Immature natural killer cell (primary cell): Measurements from ENCODE around the gene IL17REL. TPM values are rescaled to one million over a fixed set of nuclear protein-coding genes. Genes with fewer than 3 reads are reported as not detected.

Experiments used
- DNase-seq, 3 donors: peaks; one replicate each; pipeline ENCODE4 v3.0.0; 2022; ENCODE audit warnings: mixed read lengths in 1 of 3
- H3K27ac Mint-ChIP-seq, 6 donors: one replicate each; pipeline ENCODE4 v1.8.0; 2020; ENCODE audit warnings: mixed read lengths in 6 of 6, mild to moderate bottlenecking in 5 of 6, inconsistent platforms in 4 of 6, moderate library complexity in 3 of 6
- H3K27me3 Mint-ChIP-seq, 3 donors: one replicate each; pipeline ENCODE4 v1.8.0; 2020 to 2021; ENCODE audit warnings: low read depth in 3 of 3, mild to moderate bottlenecking in 3 of 3, mixed read lengths in 3 of 3, moderate library complexity in 3 of 3, inconsistent platforms in 1 of 3
- H3K36me3 Mint-ChIP-seq, 3 donors: one replicate each; pipeline ENCODE4 v1.8.0; 2020; ENCODE audit warnings: mixed read lengths in 3 of 3, inconsistent platforms in 2 of 3, mild to moderate bottlenecking in 2 of 3
- H3K4me1 Mint-ChIP-seq, 2 donors: one replicate each; pipeline ENCODE4 v1.8.0; 2020; ENCODE audit warnings: inconsistent platforms in 2 of 2, mild to moderate bottlenecking in 2 of 2, mixed read lengths in 2 of 2, moderate library complexity in 1 of 2
- H3K4me3 Mint-ChIP-seq, 5 donors: one replicate each; pipeline ENCODE4 v1.8.0; 2020; ENCODE audit warnings: mild to moderate bottlenecking in 5 of 5, mixed read lengths in 5 of 5, inconsistent platforms in 3 of 5, moderate library complexity in 3 of 5
- H3K9me3 Mint-ChIP-seq, 6 donors: one replicate each; pipeline ENCODE4 v1.8.0; 2020; ENCODE audit warnings: mild to moderate bottlenecking in 6 of 6, mixed read lengths in 6 of 6, inconsistent platforms in 4 of 6, moderate library complexity in 3 of 6
- polyA plus RNA-seq, 3 donors: library from polyadenylated mRNA; unstranded; fragments of 300-500 nt; fragmentation: Illumina TruSeq; gene quantifications; one replicate each; pipeline ENCODE4 v1.2.3, GENCODE V29; 2021

IL17REL gene
- polyA plus RNA-seq, 3 donors from 2014 or later = not detected

DNA sequence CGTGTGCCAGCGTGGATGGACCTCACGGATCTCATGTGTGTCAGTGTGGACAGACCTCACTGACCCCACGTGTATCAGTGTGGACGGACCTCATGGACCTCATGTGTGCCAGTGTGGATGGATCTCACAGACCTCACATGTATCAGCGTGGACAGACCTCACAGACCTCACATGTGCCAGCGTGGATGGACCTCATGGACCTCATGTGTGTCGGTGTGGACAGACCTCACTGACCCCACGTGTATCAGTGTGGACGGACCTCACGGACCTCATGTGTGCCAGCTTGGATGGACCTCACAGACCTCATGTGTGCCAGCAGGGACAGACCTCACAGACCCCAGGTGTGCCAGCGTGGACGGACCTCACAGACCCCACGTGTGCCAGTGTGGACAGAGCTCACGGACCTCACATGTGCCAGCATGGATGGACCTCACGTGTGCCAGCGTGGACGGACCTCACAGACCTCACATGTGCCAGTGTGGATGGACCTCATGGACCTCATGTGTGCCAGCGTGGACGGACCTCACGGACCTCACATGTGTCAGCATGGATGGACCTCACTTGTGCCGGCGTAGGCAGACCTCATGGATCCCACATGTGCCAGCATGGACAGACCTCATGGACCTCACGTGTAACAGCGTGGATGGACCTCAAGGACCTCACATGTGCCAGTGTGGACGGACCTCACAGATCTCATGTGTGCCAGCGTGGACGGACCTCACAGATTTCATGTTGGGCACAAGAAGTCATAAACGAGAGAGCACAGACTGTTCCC lies 27.3 kb upstream of the IL17REL start:
- H3K4me3 Mint-ChIP-seq = no peak overlapping the region
- H3K27ac Mint-ChIP-seq = no peak overlapping the region
- DNase-seq = no peak
- H3K9me3 Mint-ChIP-seq = peaks cover 0 to 4% (median under 1%) of the 10 kb centered on the region in 6 donors
- H3K36me3 Mint-ChIP-seq = no peaks in the 10 kb centered on the region
- H3K27me3 Mint-ChIP-seq = peaks cover 0 to 6% (median 2%) of the 10 kb centered on the region in 3 donors
- H3K4me1 Mint-ChIP-seq = peaks cover 12 to 18% of the 10 kb centered on the region in 2 donors

DNA sequence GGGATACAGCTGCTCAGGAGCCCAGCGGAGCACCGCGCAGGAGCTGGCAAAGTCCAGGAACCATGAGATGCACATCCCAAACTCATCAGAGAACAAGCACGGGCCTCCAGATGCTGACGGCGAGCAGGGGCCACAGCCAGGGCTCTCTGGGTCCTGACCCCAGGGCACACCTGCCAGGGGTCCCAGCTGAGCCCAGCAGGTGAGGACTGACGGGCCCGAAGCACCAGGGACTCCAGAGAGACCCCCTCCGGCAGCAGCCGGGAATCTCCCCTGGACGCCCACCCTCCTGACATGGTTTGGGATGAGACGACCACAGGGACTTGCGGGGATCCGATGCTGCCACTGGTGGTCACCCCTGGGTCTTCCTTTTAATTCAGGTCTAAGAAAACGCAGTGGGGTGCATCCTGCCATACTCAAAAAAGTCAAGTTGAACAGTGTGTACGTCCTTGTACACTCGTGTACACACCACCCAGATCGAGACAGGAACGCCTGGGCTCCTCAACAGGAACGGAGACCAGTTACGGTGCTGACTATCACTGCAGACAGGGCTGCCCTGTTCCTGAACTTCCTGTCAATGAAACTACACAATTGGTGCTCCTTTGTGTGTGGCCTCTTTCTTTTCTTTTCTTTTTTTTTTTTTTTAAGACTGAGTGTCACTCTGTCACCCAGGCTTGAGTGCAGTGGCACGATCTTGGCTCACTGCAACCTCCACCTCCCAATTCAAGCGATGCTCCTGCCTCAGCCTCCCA lies 23.6 kb upstream of the IL17REL start:
- peaks cover 0 to 4% (median 4%) of the 10 kb centered on the region in 3 donors for H3K27me3 Mint-ChIP-seq
- no peak for DNase-seq
- H3K9me3 Mint-ChIP-seq = peaks cover 0 to 4% (median under 1%) of the 10 kb centered on the region in 6 donors
- H3K4me1 Mint-ChIP-seq = no peaks in the 10 kb centered on the region
- no peak overlapping the region for H3K4me3 Mint-ChIP-seq
- no peak overlapping the region for H3K27ac Mint-ChIP-seq
- no peaks in the 10 kb centered on the region for H3K36me3 Mint-ChIP-seq

GRCh38 chr22:50035131-50035881 lies 22.7 kb upstream of the IL17REL start:
- Mint-ChIP-seq H3K9me3 (peaks cover 0 to 4% (median under 1%) of the 10 kb centered on the region in 6 donors), H3K27ac (peak overlapping the region in 1 of 6 donors; percentile 26), H3K27me3 (peaks cover 0 to 4% (median 4%) of the 10 kb centered on the region in 3 donors), H3K4me1 (no peaks in the 10 kb centered on the region), H3K36me3 (no peaks in the 10 kb centered on the region), H3K4me3 (no peak overlapping the region)
- no peak for DNase-seq

DNA sequence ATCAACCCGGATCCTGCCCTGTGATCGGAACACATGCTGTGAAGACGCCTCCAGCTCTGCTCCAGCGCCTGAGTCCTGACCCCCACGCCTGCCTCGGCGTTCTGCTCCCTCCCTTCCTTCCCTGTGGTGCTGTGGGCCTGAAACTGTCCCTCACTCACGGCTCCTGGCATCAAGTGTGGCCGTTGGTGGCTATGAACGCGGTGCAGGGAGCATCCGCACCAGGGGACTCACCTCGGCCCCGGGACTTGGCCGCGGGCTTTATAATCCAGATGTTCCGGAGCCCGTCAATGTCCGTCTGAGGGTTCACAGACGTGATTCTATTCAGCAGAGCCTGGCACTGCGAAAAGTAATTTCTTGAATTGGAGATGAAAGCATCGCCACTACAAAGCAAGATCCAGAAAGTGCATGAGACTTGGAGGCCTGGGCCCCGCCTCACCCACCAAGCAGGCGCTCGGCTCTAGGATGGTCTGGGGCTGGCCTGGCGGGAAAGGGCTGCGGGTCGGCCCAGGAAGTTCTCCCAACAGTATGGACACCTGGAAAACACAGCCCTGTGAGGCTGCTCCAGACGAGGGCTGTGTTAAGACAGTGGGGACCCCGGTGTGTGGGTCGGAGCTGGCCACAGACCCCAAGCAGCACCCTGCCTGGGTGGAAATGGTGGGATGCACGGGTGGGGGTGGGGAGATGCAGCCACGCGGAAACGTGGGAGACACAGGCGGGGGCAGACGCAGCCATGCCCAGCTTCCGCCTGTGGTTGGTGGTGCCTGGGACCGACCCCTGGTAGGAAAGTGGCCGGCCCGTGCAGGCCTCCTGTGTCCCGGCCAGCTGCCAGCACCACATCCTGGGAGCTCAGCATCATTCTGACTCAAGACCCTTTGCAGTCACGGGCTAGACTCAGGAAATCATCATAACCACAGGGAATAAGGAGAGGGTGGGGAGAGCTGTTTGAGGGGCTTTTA lies 21.8 kb upstream of the IL17REL start:
- Mint-ChIP-seq H3K9me3 (peaks cover 0 to 2% (median under 1%) of the 10 kb centered on the region in 6 donors), H3K27ac (peak overlapping the region in 3 of 6 donors; percentile 6 to 62 (median 45)), H3K4me1 (no peaks in the 10 kb centered on the region), H3K27me3 (peaks cover 0 to 7% (median 4%) of the 10 kb centered on the region in 3 donors), H3K4me3 (peak overlapping the region in 1 of 5 donors; percentile 36), H3K36me3 (no peaks in the 10 kb centered on the region)
- peak in 1 of 3 donors; percentile 28 for DNase-seq

GRCh38 chr22:50032941-50033601 lies 20.5 kb upstream of the IL17REL start:
- no peak for DNase-seq
- H3K4me1 Mint-ChIP-seq = no peaks in the 10 kb centered on the region
- no peaks in the 10 kb centered on the region for H3K9me3 Mint-ChIP-seq
- peaks cover 3 to 9% (median 4%) of the 10 kb centered on the region in 3 donors for H3K27me3 Mint-ChIP-seq
- H3K36me3 Mint-ChIP-seq = no peaks in the 10 kb centered on the region
- H3K4me3 Mint-ChIP-seq = no peak overlapping the region
- H3K27ac Mint-ChIP-seq = no peak overlapping the region

DNA sequence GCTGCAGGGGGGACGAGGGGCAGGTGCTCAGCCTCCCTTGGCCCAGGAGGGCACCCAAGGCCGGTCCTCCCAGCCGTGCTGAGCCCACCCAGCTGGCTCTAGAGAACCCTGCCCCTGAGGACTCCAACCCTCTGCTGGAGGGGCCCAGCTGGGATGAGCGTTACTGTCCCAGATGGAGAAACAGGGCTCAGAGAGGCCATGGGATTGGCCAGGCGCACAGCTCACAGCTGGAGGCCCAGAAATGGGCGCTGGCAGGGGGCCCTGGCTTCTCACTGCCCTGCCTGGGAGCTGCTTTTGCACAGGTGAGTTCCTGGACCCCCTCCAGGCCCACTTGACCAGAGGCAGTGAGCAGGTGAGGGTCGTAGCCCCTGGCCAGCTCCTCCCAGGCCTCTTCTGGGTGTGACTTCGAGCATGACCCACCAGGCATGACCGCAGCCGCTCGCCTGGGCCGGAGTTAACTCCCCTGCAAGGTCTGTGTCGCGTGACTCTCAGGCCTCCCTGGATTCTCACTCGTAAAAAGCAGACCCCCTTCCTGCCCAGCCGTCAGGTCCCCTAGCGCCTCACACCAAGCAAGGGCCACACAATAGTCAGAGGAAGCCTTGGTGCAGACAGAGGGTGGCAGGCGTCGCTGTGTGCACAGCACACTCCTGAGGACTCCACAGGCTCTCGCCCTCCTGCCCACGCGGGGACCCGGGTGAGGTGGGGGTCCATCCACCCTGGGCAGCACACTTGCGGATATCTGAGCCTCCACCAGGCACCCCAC lies 19.7 kb upstream of the IL17REL start:
- Mint-ChIP-seq H3K9me3 (no peaks in the 10 kb centered on the region), H3K27ac (no peak overlapping the region), H3K4me3 (no peak overlapping the region), H3K4me1 (peaks cover 0 to 1% of the 10 kb centered on the region in 2 donors), H3K36me3 (no peaks in the 10 kb centered on the region), H3K27me3 (peaks cover 5 to 9% (median 5%) of the 10 kb centered on the region in 3 donors)
- DNase-seq = no peak

DNA sequence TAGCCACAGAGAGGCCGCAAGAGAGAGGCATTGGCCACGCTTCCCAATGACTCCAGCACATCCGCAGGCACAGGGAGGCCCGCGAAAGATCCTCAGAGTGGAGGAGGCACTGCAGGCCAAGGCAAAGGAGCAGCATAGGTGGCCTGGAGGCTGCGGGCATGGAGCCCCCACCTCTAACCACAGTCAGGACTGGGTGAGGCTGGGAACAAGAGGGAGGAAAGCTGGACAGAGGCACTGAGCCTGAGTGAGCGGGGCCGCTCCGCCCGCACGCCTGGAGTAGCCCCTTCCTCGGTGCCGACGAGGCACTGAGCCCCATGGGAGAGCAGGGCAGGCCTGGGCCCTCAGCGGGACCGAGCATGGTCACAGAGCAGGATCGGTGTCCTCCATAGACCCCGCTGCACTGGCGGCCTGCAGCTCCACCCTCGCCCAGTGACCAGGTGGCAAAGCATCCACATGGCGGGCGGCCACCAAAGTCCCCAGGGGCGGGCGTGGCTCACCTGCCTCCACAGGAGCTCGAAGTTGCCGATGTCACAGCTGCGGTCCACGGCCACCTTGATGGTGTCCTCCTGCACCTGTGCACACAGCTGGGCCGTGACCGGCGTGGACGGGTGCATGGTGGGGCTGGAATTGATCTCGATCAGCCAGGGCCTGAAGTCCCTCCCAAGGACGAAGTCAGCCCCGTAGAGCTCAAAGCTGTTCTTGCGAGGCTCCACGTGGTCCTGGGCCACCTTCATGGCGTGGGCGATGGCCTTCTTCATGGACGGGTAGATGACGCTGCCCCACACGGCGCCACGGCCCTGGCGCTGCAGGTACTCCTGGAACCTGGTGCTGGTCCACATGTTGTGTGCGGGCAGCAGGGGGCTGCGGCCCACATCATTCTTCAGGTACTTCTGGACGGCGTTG lies 18.9 kb upstream of the IL17REL start:
- Mint-ChIP-seq H3K36me3 (no peaks in the 10 kb centered on the region), H3K4me3 (no peak overlapping the region), H3K27me3 (peaks cover 5 to 9% (median 8%) of the 10 kb centered on the region in 3 donors), H3K4me1 (peaks cover 0 to 1% of the 10 kb centered on the region in 2 donors), H3K9me3 (no peaks in the 10 kb centered on the region), H3K27ac (no peak overlapping the region)
- no peak for DNase-seq

GRCh38 chr22:50030297-50031188 lies 18.0 kb upstream of the IL17REL start:
- Mint-ChIP-seq H3K9me3 (no peaks in the 10 kb centered on the region), H3K27me3 (peaks cover 5 to 9% (median 8%) of the 10 kb centered on the region in 3 donors), H3K4me3 (no peak overlapping the region), H3K27ac (no peak overlapping the region), H3K36me3 (no peaks in the 10 kb centered on the region), H3K4me1 (peaks cover 0 to 1% of the 10 kb centered on the region in 2 donors)
- DNase-seq = peak; percentile 70 to 75 (median 73)

GRCh38 chr22:50027639-50028537 lies 15.3 kb upstream of the IL17REL start:
- Mint-ChIP-seq H3K4me3 (peak overlapping the region in 1 of 5 donors; percentile 13), H3K27ac (peak overlapping the region in 2 of 6 donors; percentile 55 to 61), H3K9me3 (no peaks in the 10 kb centered on the region), H3K36me3 (no peaks in the 10 kb centered on the region), H3K4me1 (peaks cover 0 to 1% of the 10 kb centered on the region in 2 donors), H3K27me3 (peaks cover 5 to 6% (median 5%) of the 10 kb centered on the region in 3 donors)
- peak in 2 of 3 donors; percentile 44 to 46 for DNase-seq

DNA sequence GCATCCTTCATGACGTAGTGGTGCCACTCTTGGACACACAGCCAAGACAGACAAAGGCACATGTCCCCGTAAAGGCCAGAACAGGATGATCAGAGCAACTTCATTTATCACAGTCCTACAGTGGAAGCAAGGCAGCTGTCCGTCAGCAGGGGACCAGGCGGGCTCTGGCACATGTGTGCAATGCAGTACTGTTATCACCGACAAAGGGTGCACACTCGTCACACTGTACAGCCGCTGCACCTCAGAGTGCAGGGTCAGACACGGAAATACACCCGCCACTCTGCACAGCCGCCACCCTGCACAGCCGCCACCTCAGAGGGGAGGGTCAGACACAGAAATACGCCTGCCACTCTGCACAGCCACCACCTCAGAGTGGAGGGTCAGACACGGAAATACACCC lies 13.4 kb upstream of the IL17REL start:
- Mint-ChIP-seq H3K4me3 (no peak overlapping the region), H3K9me3 (no peaks in the 10 kb centered on the region)

More for the DNA sequence above, 13.4 kb upstream of the IL17REL start:
- Mint-ChIP-seq H3K27me3 (peaks cover 5 to 6% (median 5%) of the 10 kb centered on the region in 3 donors), H3K36me3 (no peaks in the 10 kb centered on the region), H3K27ac (no peak overlapping the region), H3K4me1 (peaks cover 0 to 1% of the 10 kb centered on the region in 2 donors)
- no peak for DNase-seq
